ENCODE results near the gene LANCL2. TPM values are rescaled to one million over a fixed set of nuclear protein-coding genes. Genes with fewer than 3 reads are reported as not detected.

Gene LANCL2
- total and polyA plus RNA-seq, 2 of the 4 experiments (the other 2 are of a cell fraction), result 11.7 to 17.9 TPM

DNA sequence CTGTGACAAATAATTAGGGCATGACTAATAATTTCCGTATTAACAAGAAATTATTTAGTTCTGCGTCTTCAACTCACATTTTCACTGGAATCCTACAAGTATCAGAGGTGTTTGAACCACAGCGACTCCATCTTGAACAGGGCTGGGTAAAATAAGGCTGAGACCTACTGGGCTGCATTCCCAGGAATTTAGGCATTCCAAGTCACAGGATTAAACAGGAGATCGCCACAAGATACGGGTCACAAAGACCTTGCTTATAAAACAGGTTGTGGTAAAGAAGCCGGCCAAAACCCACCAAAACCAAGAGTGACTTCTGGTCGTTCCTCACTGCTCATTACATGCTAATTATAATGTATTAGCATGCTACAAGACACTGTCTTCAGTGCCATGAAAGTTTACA is 14.9 kb upstream of the LANCL2 start:
- ChIA-PET CTCF (no interaction called here), POLR2A (ENCODE audit: unreplicated experiment) (interaction anchor here (0.6 kb wide), 1 partner anchor 16 kb away, joined by 6 read pairs; no protein-coding TSS in a partner anchor)
- Histone ChIP-seq H3K4me2 (ENCODE audit: low read depth, low read length) (no peak overlapping the region), H3K9me3 (ENCODE audit: control insufficient read depth, insufficient read depth, low read length) (no peaks in the 10 kb centered on the region), H2BK20ac (ENCODE audit: low read depth, low read length) (no peak overlapping the region), H3K9me1 (ENCODE audit: insufficient read depth, low read length) (no peaks in the 10 kb centered on the region), H4K5ac (ENCODE audit: low read depth, low read length) (no peak overlapping the region), H3K4me1 (ENCODE audit: control insufficient read depth, insufficient read depth, low read length) (no peaks in the 10 kb centered on the region), H3K18ac (ENCODE audit: low read depth, low read length) (no peak overlapping the region), H2BK5ac (ENCODE audit: low read depth, low read length, poor library complexity, severe bottlenecking) (no peak overlapping the region), H2AK9ac (replicated peaks; ENCODE audit: low read depth, low read length, poor library complexity) (no peak overlapping the region), H3K23ac (ENCODE audit: low read depth, low read length) (no peak overlapping the region), H3K79me1 (ENCODE audit: low read depth in 1 of 2, low read length in 2 of 2) (no peaks in the 10 kb centered on the region), H4K8ac (ENCODE audit: low read depth in 2 of 2, low read length in 2 of 2) (no peak overlapping the region), H2AFZ (replicated peaks; ENCODE audit: low read length, poor library complexity) (no peak overlapping the region), H2AK5ac (ENCODE audit: low read depth, low read length) (no peak overlapping the region), H4K20me1 (ENCODE audit: insufficient read depth, low read length) (no peaks in the 10 kb centered on the region), H3K27me3 (ENCODE audit: control insufficient read depth, insufficient read depth, low read length) (peaks cover 17% of the 10 kb centered on the region), H4K91ac (ENCODE audit: insufficient read depth, low read depth, low read length) (no peak overlapping the region), H3K36me3 (ENCODE audit: control insufficient read depth, insufficient read depth, low read length) (no peaks in the 10 kb centered on the region), H3K14ac (replicated peaks; ENCODE audit: low read depth, low read length) (no peak overlapping the region), H3K4ac (ENCODE audit: low read depth, low read length) (no peak overlapping the region), H3K9ac (ENCODE audit: low read depth, low read length) (no peak overlapping the region), H3K4me3 (ENCODE audit: insufficient read depth, low read depth, low read length) (no peak overlapping the region), H3K27ac (ENCODE audit: insufficient read depth, low read length) (no peak overlapping the region), H2BK120ac (ENCODE audit: low read depth, low read length) (no peak overlapping the region), H2BK15ac (ENCODE audit: low read depth, low read length) (no peak overlapping the region), H3K56ac (ENCODE audit: extremely low read depth, insufficient read depth, low read length) (no peak overlapping the region)
- TF ChIP-seq BHLHE40 (IDR thresholded peaks at IDR 0.05; ENCODE audit: low read depth, low read length) (no peak), CEBPB (IDR thresholded peaks at IDR 0.05; ENCODE audit: low read depth, low read length) (no peak), MXI1 (IDR thresholded peaks at IDR 0.05; ENCODE audit: borderline replicate concordance, low read depth, low read length) (no peak), RAD21 (IDR thresholded peaks at IDR 0.05; ENCODE audit: low read length) (no peak), MAZ (IDR thresholded peaks at IDR 0.05; ENCODE audit: borderline replicate concordance, low read depth, low read length) (no peak), NFE2L2 (IDR thresholded peaks at IDR 0.05; ENCODE audit: low read depth, low read length) (no peak)
- in situ Hi-C loops (cut with MboI; ENCODE audit: low sequenced_read_pairs) (no loop called here), dilution Hi-C loops (cut with HindIII; ENCODE audit: low sequenced_read_pairs, unreplicated experiment) (no loop called here), intact Hi-C loops (cut with micrococcal nuclease) (no loop called here)
- DNase-seq, result no peak
- BruUV-seq (replicated peaks), result no TSS peak
- no CpG with 5 or more reads among the region's 7 CpGs for WGBS, 2 experiments (ENCODE audit: extremely low coverage in 2 of 2, insufficient read length in 1 of 2)
- ATAC-seq (ENCODE audit: low read depth), result no peak

Measured in IMR-90 (cell line).